Effector CD8-positive, alpha-beta T cell (primary cell): ENCODE results near the gene RNASE12.
"Not testable (repeated sequence)": the region's sequence is repeated elsewhere in the genome, so short reads cannot be mapped to it uniquely, and the experiment has no call there.

Source experiments
- DNase-seq: peaks from one replicate; lab custom pipeline; 2025; lab: John Stamatoyannopoulos, UW
- total RNA-seq, 4 experiments: gene quantifications; one replicate each; lab custom pipeline; 2026; lab: John Stamatoyannopoulos, UW

The RNASE12 gene
- total RNA-seq: 0 reads per million in 4 experiments

GRCh38 chr14:20591235-20591634, at the start of gene RNASE12:
TSS of gene RNASE12 (minus strand) at chr14:20591376. CDS start at chr14:20590723, 653 bp downstream.
- no peak for DNase-seq

DNA sequence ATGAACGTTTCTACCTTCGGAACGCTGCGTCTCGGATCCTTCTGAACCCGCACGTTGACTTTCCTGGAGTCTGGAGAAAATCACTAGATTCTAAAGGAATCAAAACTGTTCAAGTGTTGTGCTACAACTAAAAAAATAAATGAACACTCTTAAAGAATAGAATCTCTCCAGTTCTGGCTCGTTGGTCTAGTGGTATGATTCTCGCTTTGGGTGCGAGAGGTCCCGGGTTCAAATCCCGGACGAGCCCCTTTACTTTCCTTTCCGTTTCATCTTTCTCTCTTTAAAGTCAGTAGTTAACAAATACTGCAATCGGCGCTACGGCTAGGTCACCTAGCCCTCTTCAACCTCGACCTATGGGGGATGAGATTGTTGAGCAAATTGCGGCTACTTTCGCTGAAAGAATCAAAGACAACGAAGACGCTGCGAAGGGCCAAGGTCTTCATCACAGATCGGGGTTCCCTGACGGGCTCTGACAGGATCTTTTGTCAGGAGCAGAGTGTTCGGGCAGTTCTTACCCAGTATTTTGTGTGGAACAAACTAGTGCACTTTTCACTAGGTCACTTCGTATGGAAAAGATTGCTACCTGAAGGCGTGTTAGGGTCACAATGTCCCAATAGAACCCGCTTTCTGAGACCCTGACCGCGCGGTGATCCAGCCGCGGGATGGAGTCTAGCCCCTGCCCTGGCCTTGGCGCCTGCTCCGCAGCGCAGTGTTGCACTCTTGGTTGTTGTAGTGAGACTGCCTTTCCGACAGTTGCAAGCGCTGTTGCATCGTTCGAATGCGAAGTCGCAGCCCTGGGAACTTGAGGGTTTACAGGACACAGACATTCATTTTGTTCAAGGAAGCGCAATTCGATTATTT, 41.9 kb upstream of the RNASE12 start:
- peak; percentile 37 for DNase-seq

DNA sequence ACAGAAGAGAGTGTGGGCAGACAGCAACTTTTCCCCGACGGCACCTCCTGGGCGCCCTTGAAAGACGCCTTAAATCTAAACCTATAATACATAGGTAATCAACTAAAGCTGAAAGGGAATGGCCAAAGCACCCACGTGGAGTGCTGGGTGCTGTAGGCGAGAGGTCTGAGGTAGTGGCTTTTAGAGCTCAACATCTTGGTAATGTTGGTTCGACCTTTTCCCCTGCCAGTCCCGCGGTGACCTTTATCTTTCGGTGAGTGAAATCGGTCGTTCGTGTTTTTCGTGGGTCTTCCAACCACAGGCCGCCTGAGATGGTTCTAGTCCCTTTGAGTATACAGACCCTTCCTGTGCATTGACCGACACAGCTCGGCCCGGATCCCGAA, 41.3 kb upstream of the RNASE12 start:
- no peak for DNase-seq

- DNase-seq: no peak
Measured at GRCh38 chr14:20631880-20632389, 40.8 kb upstream of the RNASE12 start.

DNA sequence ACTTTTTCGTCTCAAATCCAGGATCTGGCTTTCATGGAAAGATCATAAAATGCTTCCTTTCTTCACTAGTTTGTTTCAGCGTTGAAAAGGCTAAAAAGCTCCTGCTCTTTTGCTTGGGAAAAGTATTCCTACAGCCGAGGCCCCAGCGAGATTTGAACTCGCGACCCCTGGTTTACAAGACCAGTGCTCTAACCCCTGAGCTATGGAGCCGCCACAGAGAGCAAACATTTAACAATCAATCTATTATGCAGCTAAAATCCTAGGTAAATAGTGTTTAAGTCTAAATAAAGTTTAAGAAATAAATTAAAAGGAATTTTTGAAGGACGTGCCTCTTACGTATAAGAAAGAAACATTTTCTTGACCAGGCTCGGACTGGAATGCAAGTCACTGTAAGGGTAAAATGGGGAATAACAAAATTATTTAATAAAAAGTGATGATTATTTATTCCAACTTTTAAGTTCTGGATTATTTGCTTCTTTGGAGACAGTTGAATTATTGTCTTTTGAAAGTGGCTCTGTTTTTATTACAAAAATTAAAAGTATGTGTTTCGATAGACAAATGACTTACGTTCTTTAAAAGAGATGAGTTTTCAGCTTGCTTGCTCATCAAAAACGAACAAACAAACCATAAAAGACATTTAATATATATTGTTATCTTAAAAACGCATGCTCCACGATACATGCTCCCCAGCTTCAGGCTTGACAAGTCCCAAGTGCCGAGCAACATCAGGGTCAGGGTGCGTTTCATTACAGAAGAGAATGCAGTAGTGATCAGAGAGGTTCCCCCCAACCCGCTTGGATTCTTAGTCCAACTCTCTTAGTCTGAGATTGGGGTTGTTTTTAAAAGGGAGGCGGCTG, 40.1 kb upstream of the RNASE12 start:
- peak; percentile 16 for DNase-seq

DNA sequence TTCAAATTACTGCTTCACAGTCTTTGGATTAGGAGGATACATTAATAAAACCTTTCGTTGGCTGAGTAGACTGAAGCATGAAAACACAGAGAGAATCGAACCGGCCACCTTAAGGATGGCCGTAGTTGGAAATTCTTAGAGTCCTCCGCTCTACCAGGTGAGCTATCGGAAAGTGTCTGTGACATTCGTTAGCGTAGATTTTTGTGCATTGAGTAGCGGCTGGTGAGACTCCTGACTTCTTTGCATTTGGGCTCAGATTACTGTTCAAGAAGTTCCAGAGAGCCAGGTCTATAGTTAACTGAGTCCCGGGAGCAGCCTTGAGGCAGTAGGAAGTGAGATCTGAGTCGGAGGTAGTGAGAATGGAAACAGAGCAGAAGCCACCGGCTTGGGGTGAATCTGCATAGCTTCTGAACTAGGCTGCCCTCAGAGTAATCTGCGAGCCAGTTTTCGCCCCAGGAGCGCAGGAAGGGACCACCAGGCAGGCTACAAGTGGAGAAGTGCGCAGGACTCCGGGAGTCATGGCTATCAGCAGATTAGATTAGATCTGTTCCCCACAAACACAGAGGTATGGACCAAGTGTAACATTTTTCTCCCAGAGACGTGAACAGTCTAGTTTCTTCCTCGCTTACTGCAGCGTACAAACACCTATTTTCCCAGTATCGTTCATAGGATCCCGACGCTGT, 39.3 kb upstream of the RNASE12 start:
- DNase-seq: no peak

GRCh38 chr14:20628063-20628854, 37.1 kb upstream of the RNASE12 start:
- no peak for DNase-seq

DNA sequence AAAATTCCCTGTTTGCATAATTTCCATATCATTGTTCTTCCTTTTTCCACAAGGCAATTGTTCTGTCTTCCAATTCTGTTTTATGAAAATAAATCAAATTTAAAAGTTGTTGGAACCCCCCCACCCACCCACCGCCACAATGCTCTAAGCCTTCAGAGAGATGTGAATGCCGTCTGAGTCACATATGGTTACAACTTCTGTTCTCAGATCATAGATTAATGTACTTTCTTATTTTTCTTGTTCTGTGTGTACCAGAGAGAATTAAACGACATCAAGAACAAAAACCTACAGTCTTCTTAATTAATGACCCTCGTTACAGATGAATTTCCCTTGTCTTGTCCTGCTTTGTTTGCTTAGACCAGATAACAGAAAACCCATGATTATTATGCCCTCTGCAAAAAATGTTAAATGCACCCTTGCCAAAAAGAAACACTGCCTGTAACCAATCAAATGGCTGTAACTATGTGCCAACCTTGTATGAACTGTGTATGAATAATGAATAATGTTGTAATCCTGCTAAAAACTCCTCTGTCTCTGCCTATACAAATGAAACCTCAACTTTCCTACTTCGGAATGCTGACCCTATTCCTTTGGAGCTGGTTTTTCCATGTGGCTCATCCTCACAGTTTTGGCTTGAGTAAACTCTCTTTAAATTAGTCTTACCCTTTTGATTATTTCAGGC, 36.3 kb upstream of the RNASE12 start:
- DNase-seq: no peak

- DNase-seq: no peak
Measured at GRCh38 chr14:20626274-20626673, 35.1 kb upstream of the RNASE12 start.

- peak; percentile 11 for DNase-seq
Measured at GRCh38 chr14:20624495-20625070, 33.4 kb upstream of the RNASE12 start.

GRCh38 chr14:20623798-20624197, 32.6 kb upstream of the RNASE12 start:
- no peak for DNase-seq

DNA sequence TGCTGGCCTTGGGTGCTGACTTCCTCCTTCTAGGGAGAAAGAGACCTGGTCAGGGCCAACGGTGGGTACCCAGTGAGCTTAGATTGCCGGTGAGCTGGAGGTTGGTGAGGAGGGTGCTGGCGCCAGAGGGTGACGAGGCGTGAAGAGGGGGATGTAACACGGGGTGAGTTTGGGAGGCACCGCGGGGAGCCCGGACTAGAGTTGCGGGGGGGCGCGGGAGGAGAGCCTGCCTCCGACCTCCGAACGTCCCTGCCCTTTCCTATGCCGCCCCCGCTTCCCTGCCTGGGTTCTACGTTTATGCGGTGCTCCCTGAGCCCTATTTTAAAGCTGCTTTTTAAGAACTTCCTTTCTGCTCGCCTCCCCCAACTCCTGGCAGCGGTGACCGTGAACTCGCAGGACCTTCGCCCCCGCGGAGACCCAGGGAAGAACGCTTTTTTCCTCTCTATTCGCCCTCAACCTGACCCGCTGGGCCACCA, 31.7 kb upstream of the RNASE12 start:
- DNase-seq: no peak

GRCh38 chr14:20620798-20621478, 29.8 kb upstream of the RNASE12 start:
- no peak for DNase-seq

- DNase-seq: not testable (repeated sequence)
Measured at GRCh38 chr14:20619688-20620087, 28.5 kb upstream of the RNASE12 start.

GRCh38 chr14:20618271-20618749, 27.1 kb upstream of the RNASE12 start:
- DNase-seq: no peak

DNA sequence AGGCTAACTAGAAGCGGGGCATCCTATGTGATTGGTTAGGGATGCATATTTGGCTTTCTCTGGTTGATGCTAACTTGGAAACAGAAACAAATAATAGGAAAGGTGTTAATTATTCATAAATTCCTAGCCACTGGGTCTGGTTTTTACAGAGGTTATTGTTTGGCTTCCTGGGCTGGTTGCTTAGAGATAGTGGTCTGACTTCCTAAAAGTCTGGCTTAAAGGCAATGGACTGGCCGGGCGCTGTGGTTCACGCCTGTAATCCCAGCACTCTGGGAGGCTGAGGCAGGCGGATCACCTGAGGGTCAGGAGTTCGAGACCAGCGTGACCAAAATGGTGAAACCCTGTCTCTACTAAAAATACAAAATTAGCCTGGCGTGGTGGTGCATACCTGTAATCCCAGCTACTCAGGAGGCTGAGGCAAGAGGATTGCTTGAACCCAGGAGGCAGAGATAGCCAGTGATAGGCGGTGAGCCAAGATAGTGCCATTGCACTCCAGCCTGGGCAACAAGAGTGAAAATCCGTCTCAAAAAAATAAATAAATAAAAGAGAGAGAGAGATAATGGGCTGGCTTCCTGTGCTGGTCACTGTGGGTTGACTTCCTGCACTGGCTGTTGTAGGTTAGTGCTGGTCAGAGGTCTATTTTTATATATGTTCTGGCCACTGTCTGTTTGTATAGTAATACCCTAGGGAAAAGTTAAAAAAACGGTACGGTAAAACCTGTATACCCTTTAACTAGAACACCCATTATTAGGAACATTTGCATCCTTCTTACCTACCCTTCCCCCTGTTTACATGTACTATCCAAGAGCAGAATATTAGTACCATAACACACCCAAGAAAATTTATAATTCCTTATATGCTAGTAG, 26.2 kb upstream of the RNASE12 start:
- no peak for DNase-seq

GRCh38 chr14:20615996-20616395, 24.8 kb upstream of the RNASE12 start:
- DNase-seq: no peak
